ENCODE data around the gene PRPF6.

PRPF6 gene

DNA sequence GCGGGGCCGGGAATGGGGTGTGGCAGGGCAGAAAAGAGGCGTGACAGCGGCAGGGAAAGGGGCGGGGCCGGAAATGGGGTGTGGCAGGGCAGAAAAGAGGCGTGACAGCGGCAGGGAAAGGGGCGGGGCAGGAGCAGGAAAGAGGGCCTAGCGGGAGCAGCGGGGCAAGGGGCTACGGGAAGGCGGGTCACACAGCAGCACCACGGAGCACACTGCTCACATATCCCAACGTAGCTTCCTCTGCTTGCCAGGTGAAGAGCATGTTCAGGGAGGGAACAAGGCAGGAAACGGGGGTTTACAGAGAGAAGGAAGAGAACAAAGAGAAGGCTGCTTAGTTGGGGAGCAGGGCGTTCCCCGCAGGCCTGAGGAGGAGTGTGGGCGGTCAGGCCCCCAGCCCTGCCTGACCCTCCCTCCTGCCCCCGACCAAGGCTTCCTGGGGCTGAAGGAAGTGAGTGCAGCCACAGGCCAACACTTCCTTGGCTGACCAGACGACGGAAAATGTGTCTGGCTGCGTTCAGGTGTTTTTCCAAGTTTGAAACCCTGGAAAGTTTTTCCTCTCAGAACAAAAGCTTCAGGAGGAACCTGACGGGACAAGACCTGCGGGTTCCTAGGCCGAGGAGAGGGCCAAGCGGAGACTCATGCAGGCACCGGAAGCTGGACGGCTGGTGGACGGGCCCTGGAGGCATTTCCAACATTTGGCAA is 38.5 kb upstream of the PRPF6 start:
- no peak for TF ChIP-seq CTCF (IDR thresholded peaks at IDR 0.05; ENCODE audit: borderline replicate concordance, insufficient read depth, low read depth, low read length)
- H3K4me3 ChIP-seq (ENCODE audit: low read depth, low read length), result no peak overlapping the region

DNA sequence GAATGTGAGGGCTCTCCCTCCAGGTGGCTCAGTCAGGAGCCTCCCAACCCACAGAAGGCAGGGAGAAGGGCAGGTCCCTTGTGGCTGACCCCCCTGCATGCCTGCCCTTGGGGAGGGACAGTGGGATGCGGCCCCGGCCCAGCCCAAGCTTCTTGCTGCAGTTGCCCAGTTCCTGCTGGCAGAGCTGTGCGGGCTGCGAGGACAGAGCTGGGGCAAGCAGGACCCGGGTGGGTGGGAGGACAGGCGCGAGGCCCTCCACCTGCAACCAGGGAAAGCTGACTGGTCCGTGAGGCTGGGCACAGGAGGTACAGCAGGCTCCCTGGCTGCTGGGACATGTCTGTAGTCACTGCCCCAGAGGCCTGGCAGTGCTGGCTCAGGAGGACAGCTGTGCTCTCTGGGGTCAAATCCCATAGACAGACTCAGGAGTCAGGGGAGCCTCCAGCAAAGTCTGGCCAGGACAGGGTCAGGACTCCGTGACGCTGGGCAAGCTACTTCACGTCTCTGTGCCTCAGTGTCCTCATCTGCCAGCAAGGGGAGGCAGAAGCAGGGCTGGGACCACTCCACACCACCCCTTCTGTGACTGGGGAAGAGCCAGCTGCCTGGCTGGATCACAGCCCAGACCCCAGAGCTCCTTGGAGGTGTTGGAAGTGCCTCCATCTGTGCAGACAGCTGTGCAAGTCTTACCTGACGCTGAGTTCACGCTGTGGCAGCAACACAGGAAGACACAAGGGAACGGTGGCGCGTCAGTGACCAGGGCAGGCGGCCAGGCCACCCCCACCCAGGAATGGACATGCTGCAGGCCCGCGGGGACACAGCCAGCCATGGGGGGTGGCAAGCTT is 37.7 kb upstream of the PRPF6 start:
- no peak for TF ChIP-seq CTCF (IDR thresholded peaks at IDR 0.05; ENCODE audit: borderline replicate concordance, insufficient read depth, low read depth, low read length)
- no peak overlapping the region for H3K4me3 ChIP-seq (ENCODE audit: low read depth, low read length)

GRCh38 chr20:63943808-63944077 is 37.2 kb upstream of the PRPF6 start:
- TF ChIP-seq CTCF (IDR thresholded peaks at IDR 0.05; ENCODE audit: borderline replicate concordance, insufficient read depth, low read depth, low read length), result no peak
- no peak overlapping the region for H3K4me3 ChIP-seq (ENCODE audit: low read depth, low read length)

GRCh38 chr20:63944078-63944941 is 36.6 kb upstream of the PRPF6 start:
- no peak overlapping the region for H3K4me3 ChIP-seq (ENCODE audit: low read depth, low read length)

GRCh38 chr20:63945031-63945658 is 35.8 kb upstream of the PRPF6 start:
- TF ChIP-seq CTCF (IDR thresholded peaks at IDR 0.05; ENCODE audit: borderline replicate concordance, insufficient read depth, low read depth, low read length), result no peak
- no peak overlapping the region for H3K4me3 ChIP-seq (ENCODE audit: low read depth, low read length)

More at GRCh38 chr20:63944078-63944941, 36.6 kb upstream of the PRPF6 start:
- TF ChIP-seq CTCF (IDR thresholded peaks at IDR 0.05; ENCODE audit: borderline replicate concordance, insufficient read depth, low read depth, low read length), result no peak

- no peak overlapping the region for H3K4me3 ChIP-seq (ENCODE audit: low read depth, low read length)
- no peak for TF ChIP-seq CTCF (IDR thresholded peaks at IDR 0.05; ENCODE audit: borderline replicate concordance, insufficient read depth, low read depth, low read length)
Observed at GRCh38 chr20:63945921-63946920, 34.7 kb upstream of the PRPF6 start.
